ENCODE data around the gene NELL1.

NELL1 gene

DNA sequence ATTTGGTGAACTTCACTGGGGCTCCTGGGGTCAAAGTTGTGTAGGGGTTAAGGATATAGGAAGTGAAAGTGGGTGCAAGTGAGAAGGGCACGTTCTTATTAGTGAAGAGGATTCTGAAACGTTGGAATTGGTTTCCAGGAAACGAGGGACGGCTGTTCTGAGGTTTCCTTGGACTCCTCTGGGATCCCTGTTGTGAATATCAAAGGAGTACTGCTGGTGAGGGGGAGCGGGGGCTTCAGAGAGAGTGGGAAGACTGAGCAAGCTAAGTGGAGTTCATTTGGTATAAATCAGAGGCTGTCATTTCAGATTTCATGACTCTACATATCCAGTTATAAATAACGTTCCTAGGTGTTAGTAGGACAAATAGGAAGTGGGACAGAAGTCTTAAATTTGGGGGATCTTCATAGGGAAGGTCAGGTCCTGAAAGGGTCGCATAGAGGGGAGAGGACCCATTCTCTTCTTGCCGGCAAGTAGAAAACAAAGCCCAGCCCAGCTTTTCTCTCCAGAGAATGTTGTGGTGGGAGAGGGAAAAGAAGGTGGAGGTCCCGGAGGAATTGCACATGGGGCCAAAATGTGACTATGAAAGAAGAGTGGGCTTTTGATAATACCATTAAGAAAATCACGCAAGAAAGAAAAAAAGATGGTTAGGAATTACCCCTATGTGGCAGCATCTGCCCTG is 1.1 kb upstream of the NELL1 start:
- DNase-seq (ENCODE audit: low read depth in 2 of 2): no peak

DNA sequence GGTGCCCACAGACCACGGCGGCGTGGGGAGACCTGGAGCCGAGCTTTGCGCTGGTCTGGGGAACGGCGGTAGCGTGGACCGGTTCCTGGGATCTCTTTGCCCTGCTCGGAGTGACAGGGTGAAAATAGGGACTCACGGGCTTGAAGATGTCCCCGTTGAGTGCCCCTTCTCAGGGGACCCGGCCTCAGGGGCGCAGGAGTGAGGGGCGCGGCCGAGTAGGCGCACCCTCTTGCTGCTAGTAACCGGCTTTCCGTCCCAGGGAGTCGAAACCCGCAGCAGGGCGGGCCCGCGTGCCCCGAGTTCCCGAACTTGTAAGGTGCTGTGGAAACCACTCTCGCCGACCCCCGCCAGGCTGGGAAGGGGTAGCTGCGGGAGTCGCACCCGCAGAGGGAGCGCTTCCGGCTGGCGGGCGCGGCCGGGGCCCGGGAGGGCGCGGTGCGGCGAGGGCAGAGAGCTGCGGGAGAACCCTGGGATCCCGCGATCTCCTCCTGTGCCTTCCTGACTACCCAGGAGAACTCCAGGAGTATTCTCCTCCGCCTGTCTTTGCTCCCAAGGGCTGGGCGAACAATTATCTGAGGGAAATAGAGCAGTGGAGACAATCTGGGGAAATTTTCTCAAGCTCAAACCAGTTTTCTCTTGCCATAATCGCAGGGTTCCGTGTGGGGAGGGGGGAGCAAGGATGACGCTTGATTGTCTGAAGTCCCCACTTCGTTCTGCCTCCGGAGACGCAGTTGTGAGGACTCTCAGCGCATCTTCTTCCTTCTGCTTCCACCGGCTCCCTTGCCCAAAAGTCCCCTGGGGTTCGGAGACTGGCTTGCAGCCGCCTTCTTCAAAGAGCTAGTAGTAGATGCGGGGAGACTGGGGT is 666 bp downstream of the NELL1 start:
- no peak for DNase-seq (ENCODE audit: low read depth in 2 of 2)

GRCh38 chr11:20670932-20671403 is 1.6 kb downstream of the NELL1 start:
- no peak for DNase-seq (ENCODE audit: low read depth in 2 of 2)

GRCh38 chr11:20671856-20672546 is 2.6 kb downstream of the NELL1 start:
- no peak for DNase-seq (ENCODE audit: low read depth in 2 of 2)

- DNase-seq (ENCODE audit: low read depth in 2 of 2): no peak
These were observed 3.2 kb downstream of the NELL1 start for GRCh38 chr11:20672575-20672974.

GRCh38 chr11:20676658-20677057 is 7.3 kb downstream of the NELL1 start:
- DNase-seq (ENCODE audit: low read depth in 2 of 2): no peak

DNA sequence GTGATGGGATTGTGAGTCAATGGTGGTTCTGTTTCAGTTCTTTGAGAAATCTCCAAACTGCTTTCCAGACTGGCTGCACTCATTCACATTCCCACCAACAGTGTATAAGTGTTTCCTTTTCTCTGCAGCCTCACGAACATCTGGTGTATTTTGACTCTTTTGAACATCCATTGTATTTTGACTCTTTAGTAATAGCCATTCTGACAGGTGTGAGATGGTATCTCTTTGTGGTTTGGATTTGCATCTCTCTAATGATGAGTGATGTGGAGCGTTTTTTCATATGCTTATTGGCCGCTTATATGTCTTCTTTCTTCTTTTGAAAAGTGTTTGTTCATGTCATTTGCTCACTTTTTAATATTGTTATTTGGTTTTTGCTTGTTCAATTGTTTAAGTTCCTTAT is 19.4 kb downstream of the NELL1 start:
- DNase-seq (ENCODE audit: low read depth in 2 of 2): no peak

DNA sequence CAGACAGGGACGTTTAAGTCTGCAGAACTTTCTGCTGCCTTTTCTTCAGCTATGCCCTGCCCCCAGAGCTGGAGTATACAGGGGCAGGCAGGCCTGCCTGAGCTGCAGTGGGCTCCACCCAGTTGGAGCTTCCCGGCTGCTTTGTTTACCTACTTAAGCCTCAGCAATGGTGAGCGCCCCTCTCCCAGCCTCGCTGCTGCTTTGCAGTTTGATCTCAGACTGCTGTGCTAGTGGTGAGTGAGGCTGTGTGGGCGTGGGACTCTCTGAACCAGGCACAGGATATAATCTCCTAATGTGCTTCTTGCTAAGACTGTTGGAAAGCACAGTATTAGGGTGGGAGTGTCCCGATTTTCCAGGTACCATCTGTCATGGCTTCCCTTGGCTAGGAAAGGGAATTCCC is 38.5 kb downstream of the NELL1 start:
- DNase-seq (ENCODE audit: low read depth in 2 of 2): no peak

- no peak for DNase-seq (ENCODE audit: low read depth in 2 of 2)
These were observed 43.5 kb downstream of the NELL1 start for GRCh38 chr11:20712912-20713311.

- no peak for DNase-seq (ENCODE audit: low read depth in 2 of 2)
These were observed 46.1 kb downstream of the NELL1 start for GRCh38 chr11:20715464-20715863.

DNA sequence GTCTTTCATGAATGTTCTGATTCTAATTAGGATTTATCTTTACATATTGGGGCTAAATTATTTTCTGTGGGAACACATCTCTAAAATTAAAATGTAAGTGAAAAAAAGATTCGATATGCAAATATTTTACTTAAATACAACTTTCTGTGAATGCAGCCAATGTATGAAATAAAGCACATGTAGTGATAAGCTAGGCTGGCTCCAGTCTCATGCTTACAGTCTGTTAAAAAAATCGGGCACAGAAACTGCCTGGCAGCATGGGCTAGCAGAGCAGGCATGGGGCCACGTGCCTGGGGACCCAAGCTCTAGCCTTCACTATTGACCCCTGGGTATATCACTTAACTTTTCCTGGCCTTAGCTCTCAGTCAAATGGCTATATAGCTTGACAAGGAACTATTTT is 46.5 kb downstream of the NELL1 start:
- DNase-seq (ENCODE audit: low read depth in 2 of 2): no peak

GRCh38 chr11:20719821-20720220 is 50.4 kb downstream of the NELL1 start:
- no peak for DNase-seq (ENCODE audit: low read depth in 2 of 2)

DNA sequence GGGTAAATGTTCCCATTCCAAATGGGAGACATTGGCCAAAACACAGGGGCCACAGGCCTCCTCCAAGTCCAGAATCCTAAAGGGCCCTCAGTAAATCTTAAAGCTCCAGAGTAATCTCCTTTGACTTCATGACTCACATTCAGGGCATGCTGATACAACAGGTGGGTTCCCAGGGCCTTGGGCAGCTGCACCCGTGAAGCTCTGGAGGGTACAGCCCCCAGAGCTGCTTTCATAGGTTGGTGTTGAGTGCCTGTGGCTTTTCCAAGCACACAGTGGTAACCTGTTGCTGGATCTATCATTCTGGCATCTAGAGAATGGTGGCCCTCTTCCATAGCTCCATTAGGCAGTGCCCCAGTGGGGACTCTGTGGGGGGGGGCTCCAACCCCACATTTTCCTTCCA is 54.0 kb downstream of the NELL1 start:
- DNase-seq (ENCODE audit: low read depth in 2 of 2): no peak

DNA sequence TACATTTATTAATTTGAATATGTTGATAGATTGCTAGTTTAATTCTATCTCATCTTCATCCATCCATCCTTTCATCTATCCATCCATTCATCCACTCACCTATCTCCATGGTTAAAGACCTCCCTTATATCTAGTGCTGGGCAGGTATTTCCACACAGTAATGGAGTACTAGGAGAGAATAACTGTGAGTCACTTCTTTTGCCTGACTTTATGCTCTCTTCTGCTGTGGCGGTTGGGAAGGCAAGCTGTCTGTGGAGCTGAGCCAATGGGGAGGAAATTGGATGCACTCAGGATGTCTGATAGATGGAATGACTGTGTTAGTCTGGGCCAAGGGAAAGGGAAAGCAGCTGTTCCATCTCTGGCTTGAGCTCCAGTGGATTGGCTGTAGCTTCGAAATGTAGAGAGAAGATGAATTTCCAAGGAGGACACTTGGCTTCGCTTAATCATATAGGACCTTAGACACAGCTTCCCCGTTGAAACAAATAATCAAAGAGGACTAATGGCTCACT is 60.3 kb downstream of the NELL1 start:
- DNase-seq (ENCODE audit: low read depth in 2 of 2): no peak

GRCh38 chr11:20731676-20732215 is 62.4 kb downstream of the NELL1 start:
- DNase-seq (ENCODE audit: low read depth in 2 of 2): no peak

DNA sequence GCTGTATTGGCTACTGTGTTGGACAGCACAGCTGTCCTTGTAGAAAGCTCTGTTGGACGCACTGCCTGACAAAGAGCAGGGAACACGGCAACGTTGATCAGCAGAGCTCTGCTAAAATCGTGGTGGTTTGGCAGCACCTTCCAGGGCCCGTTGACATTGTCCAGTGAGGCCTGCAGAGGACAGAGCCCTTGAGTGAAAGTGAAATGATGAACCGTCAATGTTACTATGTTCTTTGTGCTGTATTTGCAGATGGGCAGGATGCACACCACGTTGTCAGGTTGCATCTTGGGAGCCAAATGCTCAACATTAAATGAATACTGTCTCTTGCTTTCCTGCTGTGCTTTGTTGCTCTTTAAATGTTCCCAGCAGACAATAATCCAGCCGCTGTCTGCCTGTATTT is 69.7 kb downstream of the NELL1 start:
- no peak for DNase-seq (ENCODE audit: low read depth in 2 of 2)

DNA sequence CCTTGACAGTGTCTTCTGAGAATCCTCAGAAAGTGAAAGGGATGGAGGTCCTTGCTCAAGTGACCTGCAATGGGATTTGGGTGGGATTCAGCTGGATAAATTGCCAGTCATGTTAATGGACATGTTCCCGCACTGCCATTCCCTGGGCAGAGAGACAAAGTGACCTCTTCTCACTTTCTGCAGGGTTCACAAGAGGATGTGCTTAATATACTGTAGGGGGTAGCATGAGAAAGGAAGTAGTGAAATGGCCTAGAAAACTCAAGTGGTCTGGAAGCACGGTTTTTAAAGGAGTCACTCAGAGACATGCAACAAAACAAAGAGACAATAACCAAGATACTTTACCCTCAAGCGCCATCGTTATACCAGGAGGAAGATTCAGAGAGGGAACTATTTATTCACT is 70.2 kb downstream of the NELL1 start:
- no peak for DNase-seq (ENCODE audit: low read depth in 2 of 2)

- DNase-seq (ENCODE audit: low read depth in 2 of 2): no peak
These were observed 85.5 kb downstream of the NELL1 start for GRCh38 chr11:20754933-20755332.

GRCh38 chr11:20759541-20759940 is 90.2 kb downstream of the NELL1 start:
- DNase-seq (ENCODE audit: low read depth in 2 of 2): no peak

GRCh38 chr11:20760811-20761210 is 91.4 kb downstream of the NELL1 start:
- no peak for DNase-seq (ENCODE audit: low read depth in 2 of 2)

DNA sequence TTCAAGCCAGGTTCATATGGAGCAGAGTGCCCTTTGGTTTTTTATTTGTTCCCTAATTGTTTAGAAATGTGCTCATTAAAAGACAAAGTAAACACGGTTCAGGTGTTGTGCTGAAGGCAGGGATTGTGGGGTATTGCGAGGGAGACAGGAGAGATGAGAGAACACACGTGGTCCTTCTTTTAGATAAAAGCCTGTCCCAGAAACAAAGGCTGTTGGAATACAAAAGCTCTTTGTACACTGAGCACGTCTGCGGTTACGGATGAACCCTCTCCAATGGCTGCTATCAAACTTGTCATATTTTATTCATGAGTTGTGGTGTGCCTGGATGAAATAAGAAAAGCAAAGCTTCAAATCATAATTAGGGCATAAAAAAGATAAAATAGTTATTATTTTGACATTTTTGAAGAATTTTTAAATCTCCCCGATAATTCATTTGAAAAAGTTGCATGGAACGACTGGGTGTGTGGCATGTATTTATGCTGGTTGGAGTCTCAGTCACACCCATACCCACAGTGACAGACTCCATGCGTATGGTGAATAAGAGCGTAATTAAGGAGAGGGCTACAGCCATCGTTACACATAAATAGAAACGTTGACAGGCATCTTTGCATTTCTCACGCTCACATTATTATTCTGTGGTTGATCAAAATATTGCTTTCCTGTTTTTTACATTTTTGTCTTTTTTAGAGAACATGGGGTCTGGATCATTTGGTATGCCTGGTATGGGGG is 92.9 kb downstream of the NELL1 start:
- no peak for DNase-seq (ENCODE audit: low read depth in 2 of 2)

Data from stimulated activated CD8-positive, alpha-beta memory T cell treated with anti-CD3 and anti-CD28 coated beads, Interleukin-7, amount 100 ng/mL, for 4 hours (primary cell).